NCI-H774 (cell line): ENCODE results near the gene RTP5.

ENCODE experiments used
- DNase-seq: peaks from one replicate; lab custom pipeline; 2025; lab: John Stamatoyannopoulos, UW

Gene RTP5

GRCh38 chr2:241887806-241888522 lies 18.4 kb downstream of the RTP5 start:
- no peak for DNase-seq

GRCh38 chr2:241888641-241889040 lies 19.1 kb downstream of the RTP5 start:
- DNase-seq, result no peak

DNA sequence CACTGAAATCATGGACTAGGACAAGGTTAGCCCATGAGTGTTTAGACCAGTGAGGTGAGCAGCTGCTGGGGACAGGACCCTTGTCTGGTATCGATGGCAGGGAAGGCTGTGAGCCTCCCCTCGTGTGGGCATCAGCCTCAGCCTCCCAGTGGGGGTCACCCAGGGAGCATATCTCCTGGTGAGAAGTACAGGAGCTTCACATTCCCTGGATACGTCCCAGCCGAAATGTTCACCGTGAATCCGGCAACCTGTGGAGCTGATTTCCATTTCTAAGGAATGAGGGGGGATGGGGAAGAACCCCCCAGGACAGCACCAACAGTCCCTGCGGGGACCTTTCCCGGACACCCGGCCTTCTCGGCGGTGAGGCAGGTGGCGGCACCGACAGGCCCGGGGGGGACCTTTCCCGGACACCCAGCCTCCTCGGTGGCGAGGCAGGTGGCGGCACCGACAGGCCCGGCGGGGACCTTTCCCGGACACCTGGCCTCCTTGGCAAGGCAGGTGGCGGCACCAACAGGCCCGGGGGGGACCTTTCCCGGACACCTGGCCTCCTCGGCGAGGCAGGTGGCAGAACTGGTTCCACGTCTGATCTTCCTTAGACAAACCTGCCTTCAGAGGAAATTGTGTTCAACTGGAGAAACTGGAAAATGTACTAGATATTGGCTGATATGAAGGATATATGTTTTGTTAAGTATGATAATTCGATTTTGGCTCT lies 21.2 kb downstream of the RTP5 start:
- DNase-seq, result peak; percentile 72

DNA sequence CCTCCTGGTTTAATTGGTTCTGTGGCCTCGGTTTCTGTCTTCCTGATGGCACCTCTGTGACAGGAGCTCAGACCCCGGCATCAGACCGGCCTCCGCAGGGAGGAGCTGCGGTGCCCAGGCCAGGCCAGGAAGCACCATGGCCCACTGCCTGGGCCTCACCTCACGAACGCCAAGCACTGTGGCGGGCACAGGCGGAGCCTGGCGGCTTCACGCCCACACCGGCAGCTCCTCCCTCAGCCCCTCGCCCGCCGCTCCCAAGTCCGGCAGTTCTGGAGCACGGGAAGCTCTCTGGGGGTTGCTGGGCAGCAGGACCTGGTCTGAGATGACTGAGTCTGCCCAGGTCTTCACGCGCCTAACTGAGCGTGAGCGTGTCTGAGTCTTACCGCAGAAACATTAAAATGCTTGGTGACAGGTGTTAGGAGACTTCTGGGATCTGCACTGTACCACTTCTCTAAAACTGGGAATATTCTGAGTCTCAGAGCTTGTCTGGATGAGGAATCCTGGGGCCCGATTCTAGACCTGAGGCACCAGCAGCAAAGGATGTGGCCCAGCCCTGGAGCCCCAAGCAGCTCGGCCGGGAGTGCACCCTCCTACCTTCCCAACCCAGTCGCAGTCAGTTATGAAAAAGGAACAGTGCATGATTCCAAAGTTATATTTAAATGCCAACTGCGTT lies 21.9 kb downstream of the RTP5 start:
- peak; percentile 13 for DNase-seq

- no peak for DNase-seq
Measured at GRCh38 chr2:241891988-241892298, 22.4 kb downstream of the RTP5 start.

GRCh38 chr2:241892299-241893137 lies 23.0 kb downstream of the RTP5 start:
- no peak for DNase-seq

GRCh38 chr2:241893265-241893664 lies 23.7 kb downstream of the RTP5 start:
- DNase-seq, result no peak

GRCh38 chr2:241894056-241894641 lies 24.6 kb downstream of the RTP5 start:
- DNase-seq, result no peak

DNA sequence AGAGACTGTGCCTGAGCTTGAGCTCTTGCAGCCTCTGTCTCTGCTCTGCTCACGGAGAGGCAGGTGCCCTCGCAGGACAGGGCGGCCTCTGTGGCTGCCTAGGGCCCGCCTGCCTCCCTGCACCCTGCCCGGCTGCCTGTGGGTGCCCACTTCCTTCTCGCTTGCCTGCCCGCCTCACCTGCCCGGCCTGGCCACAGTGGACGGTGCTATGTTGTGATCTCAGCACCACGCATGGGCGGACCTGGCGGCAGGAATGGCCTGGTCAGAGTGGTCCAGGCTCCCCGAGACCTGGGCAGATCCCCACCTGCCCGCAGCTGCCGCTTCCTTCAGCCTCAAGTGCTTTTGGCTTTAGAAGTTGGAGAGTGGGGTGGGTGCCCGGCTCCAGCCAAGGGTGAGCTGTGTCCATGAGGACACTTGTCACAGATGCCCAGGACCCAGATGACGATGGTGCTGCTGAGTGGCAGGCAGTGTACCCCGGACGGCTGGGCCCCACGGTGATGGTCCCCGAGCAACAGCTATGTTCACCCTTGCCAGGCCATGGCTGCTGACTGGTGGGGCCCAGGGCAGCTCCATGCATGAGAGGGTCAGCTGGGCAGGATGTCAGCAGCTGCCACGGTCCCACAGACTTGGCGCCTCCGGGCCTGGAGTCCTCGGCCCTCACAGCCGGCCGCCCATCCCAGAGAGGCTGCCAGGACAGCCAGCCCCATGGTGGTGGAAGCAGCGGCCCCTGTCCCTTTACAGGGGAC lies 25.3 kb downstream of the RTP5 start:
- no peak for DNase-seq

DNA sequence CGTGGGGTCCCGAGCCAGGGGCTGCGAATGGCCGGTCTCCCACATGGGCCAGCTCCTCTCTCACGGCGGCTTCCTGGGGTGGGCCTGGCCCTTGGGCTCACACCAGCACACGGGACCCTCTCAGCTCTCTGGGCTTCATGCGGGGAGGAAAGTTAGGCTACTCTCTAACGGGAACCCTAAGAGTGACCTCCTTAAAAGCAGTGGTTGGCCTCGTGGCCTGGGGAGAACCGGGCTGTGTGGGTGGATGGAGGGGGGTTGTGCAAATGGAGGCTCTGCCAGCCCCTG lies 25.8 kb downstream of the RTP5 start:
- no peak for DNase-seq

GRCh38 chr2:241895712-241896641 lies 26.4 kb downstream of the RTP5 start:
- no peak for DNase-seq

DNA sequence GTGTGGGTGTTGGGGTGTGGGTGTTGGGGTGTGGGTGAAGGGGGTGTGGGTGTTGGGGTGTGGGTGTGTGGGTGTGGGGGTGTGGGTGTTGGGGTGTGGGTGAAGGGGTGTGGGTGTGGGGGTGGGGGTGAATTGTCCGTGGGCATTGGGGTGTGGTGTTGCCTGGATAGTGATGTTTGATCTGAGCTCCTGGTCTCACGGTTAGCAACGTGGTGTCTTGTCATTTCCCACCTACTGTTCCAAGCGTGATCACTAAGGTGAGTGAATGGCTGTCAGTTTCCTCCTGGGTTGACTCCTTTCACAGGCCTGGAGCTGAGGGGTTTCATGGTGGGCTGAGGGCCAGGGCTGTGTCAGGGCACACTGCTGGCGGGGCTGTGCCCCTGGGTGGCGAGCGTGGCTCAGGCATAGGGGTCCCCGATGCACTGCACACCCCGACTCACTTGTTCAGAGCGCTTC lies 27.2 kb downstream of the RTP5 start:
- no peak for DNase-seq

DNA sequence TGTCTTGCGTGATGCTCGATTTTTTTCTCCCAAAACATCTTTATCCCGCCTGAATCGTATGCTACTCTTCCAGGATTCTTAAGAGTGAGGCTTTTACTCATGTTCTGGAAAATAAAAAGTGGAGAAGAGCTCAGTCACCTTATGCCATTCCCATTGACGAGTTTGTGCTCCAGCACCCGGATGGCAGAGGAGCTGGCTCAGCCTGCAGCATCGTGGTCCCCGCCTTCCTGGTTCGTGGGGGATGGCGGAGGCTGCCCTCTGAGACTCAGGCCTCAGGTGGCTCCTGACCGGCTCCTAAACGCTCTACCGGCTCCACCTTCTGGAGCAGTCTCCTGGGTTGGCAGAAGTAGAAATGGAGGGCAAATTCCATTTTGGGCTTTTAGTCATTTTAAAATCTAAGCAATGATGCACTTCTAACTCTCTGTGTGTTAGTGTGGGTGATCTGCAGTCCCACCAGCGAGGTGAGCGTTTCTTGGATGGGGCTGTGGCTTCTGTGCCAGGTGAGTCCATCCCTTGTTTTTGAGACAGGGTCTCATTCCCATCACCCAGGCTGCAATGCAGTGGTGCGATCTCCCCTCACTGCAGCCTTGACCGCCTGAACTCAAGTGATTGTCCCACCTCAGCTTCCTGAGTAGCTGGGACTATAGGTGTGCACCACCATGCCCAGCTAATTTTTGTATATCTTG lies 27.8 kb downstream of the RTP5 start:
- DNase-seq, result no peak

GRCh38 chr2:241898463-241899270 lies 29.1 kb downstream of the RTP5 start:
- DNase-seq, result no peak

DNA sequence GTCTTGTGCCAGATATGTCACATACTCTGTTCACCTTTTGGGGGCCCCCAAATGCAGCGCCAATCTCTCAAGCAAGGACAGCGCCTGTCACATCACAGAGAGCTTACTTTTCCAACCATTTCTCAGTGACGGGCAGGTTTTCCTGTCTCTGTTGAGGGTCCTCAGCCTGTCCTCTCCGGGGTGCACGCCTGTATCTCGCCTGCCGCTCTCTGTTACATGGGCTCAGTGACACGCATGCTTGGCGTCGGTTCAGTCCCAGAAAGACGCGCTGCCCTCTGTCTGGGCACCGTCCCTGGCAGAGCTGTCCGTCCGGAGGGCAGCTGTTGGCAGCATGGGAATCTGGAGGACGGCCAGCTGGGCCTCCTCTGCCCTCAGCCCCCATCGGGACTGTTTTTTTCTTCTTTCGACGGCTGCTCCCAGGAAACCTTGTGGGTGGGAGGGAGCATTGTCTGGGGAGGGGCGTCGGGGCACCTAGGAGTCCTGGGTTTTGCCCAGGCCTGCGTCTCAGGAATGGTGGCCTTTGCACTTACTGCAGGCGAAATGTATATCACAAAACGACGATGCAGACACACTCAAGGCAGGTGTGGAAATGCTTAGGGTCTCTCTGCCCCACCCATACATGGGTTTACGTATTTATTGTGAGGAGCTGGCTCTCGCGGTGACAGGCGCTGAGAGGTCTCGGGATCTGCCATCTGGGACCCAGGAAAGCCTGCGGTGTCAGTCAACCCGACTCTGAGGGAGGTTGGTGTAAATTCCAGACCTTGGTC lies 30.9 kb downstream of the RTP5 start:
- no peak for DNase-seq

GRCh38 chr2:241901018-241901380 lies 31.5 kb downstream of the RTP5 start:
- DNase-seq, result no peak

GRCh38 chr2:241901500-241902351 lies 32.2 kb downstream of the RTP5 start:
- DNase-seq, result no peak
